ENCODE data around the gene ADORA1. TPM values are rescaled to one million over a fixed set of nuclear protein-coding genes. Genes with fewer than 3 reads are reported as not detected.

The ADORA1 gene
- polyA plus RNA-seq, 3 donors = 4.9 to 6.3 (median 6.0) TPM

GRCh38 chr1:203133970-203134725, 6.6 kb downstream of the ADORA1 start:
- no peak for DNase-seq (ENCODE audit: extremely low read depth in 1 of 11, low read depth in 9 of 11, low spot score in 4 of 11)

GRCh38 chr1:203135636-203136305, 8.2 kb downstream of the ADORA1 start:
- DNase-seq (ENCODE audit: extremely low read depth in 1 of 11, low read depth in 9 of 11, low spot score in 4 of 11) = no peak

GRCh38 chr1:203136409-203137042, 9.0 kb downstream of the ADORA1 start:
- DNase-seq (ENCODE audit: extremely low read depth in 1 of 11, low read depth in 9 of 11, low spot score in 4 of 11) = no peak

GRCh38 chr1:203137324-203137723, 9.8 kb downstream of the ADORA1 start:
- DNase-seq (ENCODE audit: extremely low read depth in 1 of 11, low read depth in 9 of 11, low spot score in 4 of 11) = no peak

- no peak for DNase-seq (ENCODE audit: extremely low read depth in 1 of 11, low read depth in 9 of 11, low spot score in 4 of 11)
Measured at GRCh38 chr1:203138066-203138465, 10.5 kb downstream of the ADORA1 start.

GRCh38 chr1:203139976-203140475, 12.5 kb downstream of the ADORA1 start:
- no peak for DNase-seq (ENCODE audit: extremely low read depth in 1 of 11, low read depth in 9 of 11, low spot score in 4 of 11)

- no peak for DNase-seq (ENCODE audit: extremely low read depth in 1 of 11, low read depth in 9 of 11, low spot score in 4 of 11)
Measured at GRCh38 chr1:203140743-203141520, 13.4 kb downstream of the ADORA1 start.

GRCh38 chr1:203142124-203142523, 14.6 kb downstream of the ADORA1 start:
- no peak for DNase-seq (ENCODE audit: extremely low read depth in 1 of 11, low read depth in 9 of 11, low spot score in 4 of 11)

GRCh38 chr1:203142684-203143408, 15.3 kb downstream of the ADORA1 start:
- no peak for DNase-seq (ENCODE audit: extremely low read depth in 1 of 11, low read depth in 9 of 11, low spot score in 4 of 11)

- DNase-seq (ENCODE audit: extremely low read depth in 1 of 11, low read depth in 9 of 11, low spot score in 4 of 11) = no peak
Measured at GRCh38 chr1:203143641-203144040, 16.1 kb downstream of the ADORA1 start.

- no peak for DNase-seq (ENCODE audit: extremely low read depth in 1 of 11, low read depth in 9 of 11, low spot score in 4 of 11)
Measured at GRCh38 chr1:203144661-203145060, 17.1 kb downstream of the ADORA1 start.

GRCh38 chr1:203145321-203146041, 18.0 kb downstream of the ADORA1 start:
- no peak for DNase-seq (ENCODE audit: extremely low read depth in 1 of 11, low read depth in 9 of 11, low spot score in 4 of 11)

GRCh38 chr1:203146042-203146369, 18.5 kb downstream of the ADORA1 start:
- no peak for DNase-seq (ENCODE audit: extremely low read depth in 1 of 11, low read depth in 9 of 11, low spot score in 4 of 11)

- no peak for DNase-seq (ENCODE audit: extremely low read depth in 1 of 11, low read depth in 9 of 11, low spot score in 4 of 11)
Measured at GRCh38 chr1:203146537-203146936, 19.0 kb downstream of the ADORA1 start.

- DNase-seq (ENCODE audit: extremely low read depth in 1 of 11, low read depth in 9 of 11, low spot score in 4 of 11) = no peak
Measured at GRCh38 chr1:203147376-203147775, 19.9 kb downstream of the ADORA1 start.

- DNase-seq (ENCODE audit: extremely low read depth in 1 of 11, low read depth in 9 of 11, low spot score in 4 of 11) = no peak
Measured at GRCh38 chr1:203148127-203148526, 20.6 kb downstream of the ADORA1 start.

GRCh38 chr1:203148579-203148978, 21.1 kb downstream of the ADORA1 start:
- no peak for DNase-seq (ENCODE audit: extremely low read depth in 1 of 11, low read depth in 9 of 11, low spot score in 4 of 11)

GRCh38 chr1:203149188-203149840, 21.8 kb downstream of the ADORA1 start:
- DNase-seq (ENCODE audit: extremely low read depth in 1 of 11, low read depth in 9 of 11, low spot score in 4 of 11) = no peak
